OCI-LY3 (cell line): ENCODE measurements around the gene ZNF280B.
A peak's percentile ranks its signal among the peaks of the same experiment; 100 is the strongest.

Experiments
- H2AFZ ChIP-seq: fragments of 200-600, 300-600 bp; shearing (Covaris generic); 2 replicates; pipeline ENCODE4 v1.6.0; 2014; ENCODE audit warnings: antibody characterized with exemption, low read depth, low read length
- H3K27ac ChIP-seq: fragments of 200-600, 300-600 bp; sonication (generic); 2 replicates; pipeline ENCODE4 v1.5.1; 2014; ENCODE audit warnings: mild to moderate bottlenecking, low read length, moderate library complexity, mixed read lengths
- H3K27me3 ChIP-seq: fragments of 200-600, 300-600 bp; sonication (generic); 2 replicates; pipeline ENCODE4 v1.6.1; 2014; ENCODE audit warnings: low read depth, low read length, mixed read lengths
- H3K36me3 ChIP-seq: fragments of 200-600, 300-600 bp; sonication (generic); replicated peaks from 2 replicates; pipeline ENCODE3; 2014; ENCODE audit warnings: low read depth, low read length, mixed read lengths
- H3K4me1 ChIP-seq: fragments of 300-600, 200-600 bp; sonication (generic); 2 replicates; pipeline ENCODE4 v1.6.1; 2014; ENCODE audit warnings: low read length, mixed read lengths
- H3K4me2 ChIP-seq: fragments of 200-600, 300-600 bp; sonication (generic); 2 replicates; pipeline ENCODE4 v1.6.1; 2014; ENCODE audit warnings: low read length, mixed read lengths
- H3K4me3 ChIP-seq: fragments of 300-600, 200-600 bp; sonication (generic); 2 replicates; pipeline ENCODE4 v1.5.1; 2014; ENCODE audit warnings: antibody characterized with exemption, mild to moderate bottlenecking, low read length, moderate library complexity
- H3K79me2 ChIP-seq: fragments of 300-600, 200-600 bp; shearing (Covaris generic); 2 replicates; pipeline ENCODE4 v1.6.1; 2014; ENCODE audit warnings: mild to moderate bottlenecking, low read length, mixed read lengths
- H3K9ac ChIP-seq: fragments of 300-600, 200-600 bp; shearing (Covaris generic); 2 replicates; pipeline ENCODE4 v1.6.0; 2014; ENCODE audit warnings: mild to moderate bottlenecking, low read length, moderate library complexity
- H3K9me3 ChIP-seq: fragments of 200-600, 300-600 bp; shearing (Covaris generic); 2 replicates; pipeline ENCODE4 v1.6.1; 2014; ENCODE audit warnings: low read length, mixed read lengths; ENCODE audit not compliant: insufficient read depth
- H4K20me1 ChIP-seq: fragments of 200-600, 300-600 bp; sonication (generic); 2 replicates; pipeline ENCODE4 v1.6.1; 2016; ENCODE audit warnings: low read length, mixed read lengths; ENCODE audit not compliant: insufficient read depth
- CTCF ChIP-seq: fragments of 200-600, 300-600 bp; sonication (generic); IDR thresholded peaks from 2 replicates; pipeline ENCODE4 v1.5.1; 2014; ENCODE audit warnings: antibody characterized with exemption, low read length, low read depth
- EZH2phosphoT487 ChIP-seq: fragments of 200-600 bp; shearing (Covaris generic); IDR thresholded peaks from 2 replicates; pipeline ENCODE4 v1.6.1; 2018; ENCODE audit warnings: antibody characterized with exemption, mixed run types, low read depth

The ZNF280B gene

DNA sequence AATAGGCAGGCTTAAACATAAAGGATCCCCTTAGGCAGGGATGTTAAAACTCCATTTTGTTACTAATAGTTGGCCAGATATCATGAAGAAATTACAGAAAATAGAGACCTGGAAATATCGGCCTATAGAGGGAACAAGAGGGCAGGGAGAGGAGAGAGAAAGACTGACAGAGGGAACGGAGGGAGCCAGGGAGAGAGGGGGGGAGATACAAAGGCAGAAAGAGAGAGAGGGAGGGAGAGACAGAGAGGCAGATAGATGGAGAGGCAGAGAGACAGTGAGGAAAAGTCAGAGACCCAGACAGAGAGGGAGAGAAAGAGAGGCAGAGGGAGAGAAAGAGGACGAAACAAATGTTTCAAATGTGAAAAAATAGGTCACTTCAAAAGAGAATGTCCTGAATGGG, 53.5 kb downstream of the ZNF280B start:
- Histone ChIP-seq H2AFZ (no peak overlapping the region), H3K4me2 (no peak overlapping the region), H3K4me1 (peaks cover 11% of the 10 kb centered on the region), H3K9ac (no peak overlapping the region), H4K20me1 (no peaks in the 10 kb centered on the region), H3K4me3 (no peak overlapping the region), H3K79me2 (no peaks in the 10 kb centered on the region), H3K9me3 (peaks cover 8% of the 10 kb centered on the region), H3K27me3 (no peaks in the 10 kb centered on the region), H3K36me3 (no peaks in the 10 kb centered on the region), H3K27ac (no peak overlapping the region)
- TF ChIP-seq CTCF (no peak), EZH2phosphoT487 (no peak)

GRCh38 chr22:22452996-22453686, 55.4 kb downstream of the ZNF280B start:
- Histone ChIP-seq H3K4me1 (peaks cover 14% of the 10 kb centered on the region), H4K20me1 (no peaks in the 10 kb centered on the region), H3K4me2 (no peak overlapping the region), H3K27me3 (no peaks in the 10 kb centered on the region), H3K4me3 (no peak overlapping the region), H3K9ac (no peak overlapping the region), H3K36me3 (no peaks in the 10 kb centered on the region), H3K27ac (no peak overlapping the region), H3K79me2 (no peaks in the 10 kb centered on the region), H3K9me3 (no peaks in the 10 kb centered on the region), H2AFZ (no peak overlapping the region)
- TF ChIP-seq CTCF, result no peak
- no peak for TF ChIP-seq EZH2phosphoT487

GRCh38 chr22:22452211-22452610, 56.3 kb downstream of the ZNF280B start:
- no peaks in the 10 kb centered on the region for H4K20me1 ChIP-seq
- H3K4me2 ChIP-seq, result no peak overlapping the region
- H3K9me3 ChIP-seq, result no peaks in the 10 kb centered on the region
- no peak overlapping the region for H3K4me3 ChIP-seq
- TF ChIP-seq EZH2phosphoT487, result no peak
- no peak for TF ChIP-seq CTCF
- no peaks in the 10 kb centered on the region for H3K36me3 ChIP-seq
- H3K79me2 ChIP-seq, result no peaks in the 10 kb centered on the region
- H3K4me1 ChIP-seq, result peaks cover 14% of the 10 kb centered on the region
- H2AFZ ChIP-seq, result no peak overlapping the region
- H3K27ac ChIP-seq, result no peak overlapping the region
- no peak overlapping the region for H3K9ac ChIP-seq
- H3K27me3 ChIP-seq, result no peaks in the 10 kb centered on the region

DNA sequence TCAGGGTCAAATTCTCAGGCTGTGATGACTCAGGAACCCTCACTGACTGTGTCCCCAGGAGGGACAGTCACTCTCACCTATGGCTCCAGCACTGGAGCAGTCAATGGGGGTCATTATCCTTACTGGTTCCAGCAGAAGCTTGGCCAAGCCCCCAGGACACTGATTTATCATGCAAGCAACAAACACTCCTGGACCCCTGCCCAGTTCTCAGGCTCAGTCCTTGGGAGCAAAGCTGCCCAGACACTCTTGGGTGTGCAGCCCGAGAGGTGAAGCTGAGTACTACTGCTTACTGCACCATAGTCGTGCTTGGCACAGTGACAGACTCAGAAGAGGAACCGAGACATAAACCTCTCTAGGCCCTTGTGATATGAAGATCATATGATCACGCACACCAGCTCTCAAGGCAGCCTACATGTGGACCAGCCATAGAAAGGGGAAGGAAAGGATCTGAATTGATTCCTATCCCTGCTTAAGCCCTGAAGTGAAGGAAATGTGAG, 58.2 kb downstream of the ZNF280B start:
- peaks cover 14% of the 10 kb centered on the region for H3K4me1 ChIP-seq
- no peaks in the 10 kb centered on the region for H3K36me3 ChIP-seq
- no peak overlapping the region for H3K4me3 ChIP-seq
- H2AFZ ChIP-seq, result peak overlapping the region; percentile 69; the same call in 1 of the 2 replicates
- H3K79me2 ChIP-seq, result no peaks in the 10 kb centered on the region
- no peak overlapping the region for H3K9ac ChIP-seq
- H4K20me1 ChIP-seq, result no peaks in the 10 kb centered on the region
- H3K27me3 ChIP-seq, result no peaks in the 10 kb centered on the region; the same call in 1 of the 2 replicates
- H3K27ac ChIP-seq, result peak overlapping the region; percentile 14; the same call in 1 of the 2 replicates
- H3K4me2 ChIP-seq, result peak overlapping the region; percentile 67
- TF ChIP-seq EZH2phosphoT487, result no peak
- no peak for TF ChIP-seq CTCF
- H3K9me3 ChIP-seq, result no peaks in the 10 kb centered on the region
